OCI-LY7 (cell line): ENCODE data around the gene ENOSF1.

Source experiments
- CTCF ChIP-seq: fragments of 200-600 bp; sonication (generic); conservative IDR thresholded peaks from 2 replicates; pipeline ENCODE4 v1.5.1; 2014; ENCODE audit warnings: mild to moderate bottlenecking, antibody characterized with exemption, low read length, moderate library complexity, mixed read lengths
- EZH2phosphoT487 ChIP-seq: fragments of 200-600 bp; sonication (generic); IDR thresholded peaks from 2 replicates; pipeline ENCODE4 v1.6.1; 2018; ENCODE audit warnings: low read depth, borderline replicate concordance, mild to moderate bottlenecking, mixed run types, antibody characterized with exemption, low read length, moderate library complexity, mixed read lengths

- TF ChIP-seq CTCF: no peak
- TF ChIP-seq EZH2phosphoT487: no peak
These were observed 38.7 kb downstream of the ENOSF1 start for GRCh38 chr18:673769-674168.
